Retinal pigment epithelial cell (primary cell): ENCODE results near the gene CA12.
"Not testable (repeated sequence)": the region's sequence is repeated elsewhere in the genome, so short reads cannot be mapped to it uniquely, and the experiment has no call there.

ENCODE experiments used
- DNase-seq: peaks from one replicate; pipeline ENCODE4 v3.0.0-alpha.2; 2010; ENCODE audit warnings: low read depth
- H3K4me3 ChIP-seq: 2 replicates; pipeline ENCODE4 v1.5.1; 2011; ENCODE audit warnings: mild to moderate bottlenecking, low read length, control low read depth, moderate library complexity
- TF ChIP-seq, protein P1 (sequence below): conservative IDR thresholded peaks from 2 replicates; pipeline ENCODE4 v1.5.1; 2011; ENCODE audit warnings: low read depth, low read length, control low read depth, inconsistent platforms

The CA12 gene

DNA sequence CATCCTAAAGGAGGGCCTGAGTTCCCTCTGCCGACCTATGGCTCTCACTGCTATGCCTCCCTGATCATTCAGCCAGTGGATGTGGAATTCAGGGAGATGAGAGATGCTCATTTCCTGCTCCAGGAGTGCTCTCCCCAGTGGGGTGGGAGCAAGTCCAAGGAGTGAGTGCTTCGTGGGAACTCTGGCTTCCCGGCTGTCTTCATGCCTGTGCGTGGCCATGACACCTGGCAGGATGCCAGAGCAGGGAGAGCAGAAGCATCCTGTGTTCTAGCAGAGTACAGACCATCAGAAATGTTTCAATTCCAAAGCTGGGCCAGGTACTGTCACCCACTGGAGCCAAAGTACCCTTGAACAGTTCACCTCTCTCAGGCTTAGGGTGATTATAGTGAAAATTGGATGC is 59.1 kb downstream of the CA12 start:
- TF ChIP-seq, protein P1, sequence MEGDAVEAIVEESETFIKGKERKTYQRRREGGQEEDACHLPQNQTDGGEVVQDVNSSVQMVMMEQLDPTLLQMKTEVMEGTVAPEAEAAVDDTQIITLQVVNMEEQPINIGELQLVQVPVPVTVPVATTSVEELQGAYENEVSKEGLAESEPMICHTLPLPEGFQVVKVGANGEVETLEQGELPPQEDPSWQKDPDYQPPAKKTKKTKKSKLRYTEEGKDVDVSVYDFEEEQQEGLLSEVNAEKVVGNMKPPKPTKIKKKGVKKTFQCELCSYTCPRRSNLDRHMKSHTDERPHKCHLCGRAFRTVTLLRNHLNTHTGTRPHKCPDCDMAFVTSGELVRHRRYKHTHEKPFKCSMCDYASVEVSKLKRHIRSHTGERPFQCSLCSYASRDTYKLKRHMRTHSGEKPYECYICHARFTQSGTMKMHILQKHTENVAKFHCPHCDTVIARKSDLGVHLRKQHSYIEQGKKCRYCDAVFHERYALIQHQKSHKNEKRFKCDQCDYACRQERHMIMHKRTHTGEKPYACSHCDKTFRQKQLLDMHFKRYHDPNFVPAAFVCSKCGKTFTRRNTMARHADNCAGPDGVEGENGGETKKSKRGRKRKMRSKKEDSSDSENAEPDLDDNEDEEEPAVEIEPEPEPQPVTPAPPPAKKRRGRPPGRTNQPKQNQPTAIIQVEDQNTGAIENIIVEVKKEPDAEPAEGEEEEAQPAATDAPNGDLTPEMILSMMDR, result no peak
- H3K4me3 ChIP-seq, result no peak overlapping the region
- DNase-seq, result no peak

DNA sequence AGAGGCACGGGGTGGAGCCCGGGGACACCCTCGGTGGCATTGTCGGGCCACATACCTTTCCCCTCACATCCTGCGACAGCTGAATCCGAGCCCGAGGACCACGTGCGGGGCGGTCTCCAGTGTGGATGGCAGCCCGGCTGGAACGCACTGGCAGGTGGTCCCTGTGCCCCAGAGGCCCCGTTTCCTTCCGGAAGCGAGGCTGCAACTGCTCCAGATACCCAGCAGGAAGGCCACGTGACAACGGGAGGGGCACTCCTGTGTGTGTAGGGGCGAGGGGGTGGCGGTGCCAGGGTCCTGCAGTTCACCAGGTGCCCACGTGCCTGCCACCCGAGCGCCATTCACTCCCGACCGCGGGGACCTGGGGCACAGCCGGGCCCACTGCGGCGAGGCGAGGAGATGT is 60.2 kb downstream of the CA12 start:
- H3K4me3 ChIP-seq, result no peak overlapping the region
- no peak for DNase-seq
- TF ChIP-seq, protein P1, result no peak

DNA sequence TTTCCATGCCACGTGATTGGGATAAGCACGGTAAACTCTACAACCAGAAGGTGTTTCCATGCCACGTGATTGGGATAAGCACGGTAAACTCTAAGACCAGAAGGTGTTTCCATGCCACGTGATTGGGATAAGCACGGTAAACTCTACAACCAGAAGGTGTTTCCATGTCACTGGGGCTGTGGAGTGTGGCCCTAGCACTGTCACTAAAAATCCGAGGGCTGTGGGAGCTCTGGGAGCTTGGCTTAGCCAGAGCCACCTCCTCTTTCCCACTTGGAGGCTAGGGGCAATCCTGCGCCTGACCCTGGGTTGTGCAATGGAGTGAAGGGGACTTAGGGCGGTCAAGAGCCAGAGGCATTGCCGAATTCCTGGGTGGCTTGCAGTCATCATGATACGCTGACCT is 60.7 kb downstream of the CA12 start:
- not testable (repeated sequence) for H3K4me3 ChIP-seq, DNase-seq

DNA sequence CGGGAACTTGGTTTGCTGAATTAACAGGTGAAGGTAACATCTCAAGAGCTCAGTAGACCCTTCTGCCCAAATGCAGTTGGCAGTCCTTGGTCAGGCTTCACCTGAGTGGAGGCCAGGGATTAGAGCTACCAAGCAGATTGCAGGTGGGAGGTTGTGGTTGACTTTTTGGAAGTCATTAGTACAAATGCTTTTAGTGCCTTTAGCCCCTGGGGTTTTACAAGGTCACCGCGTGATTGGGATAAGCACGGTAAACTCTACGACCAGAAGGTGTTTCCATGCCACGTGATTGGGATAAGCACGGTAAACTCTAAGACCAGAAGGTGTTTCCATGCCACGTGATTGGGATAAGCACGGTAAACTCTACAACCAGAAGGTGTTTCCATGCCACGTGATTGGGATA is 61.2 kb downstream of the CA12 start:
- not testable (repeated sequence) for DNase-seq, H3K4me3 ChIP-seq

DNA sequence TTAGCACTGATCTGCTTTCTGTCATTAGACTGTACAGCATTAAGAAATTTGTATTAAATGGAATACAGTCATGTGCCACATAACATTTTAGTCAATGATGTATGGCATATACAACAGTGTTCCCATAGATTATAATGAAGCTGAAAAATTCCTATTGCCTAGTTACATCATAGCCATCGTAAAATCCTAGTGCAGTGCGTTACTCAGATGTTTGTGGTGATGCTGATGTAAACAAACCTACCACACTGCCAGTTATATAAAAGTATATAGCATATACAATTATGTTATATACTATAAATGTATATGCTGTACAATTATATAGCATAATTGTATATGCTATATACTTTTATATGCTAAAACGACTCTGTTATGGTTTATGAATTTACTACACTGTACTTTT is 62.6 kb downstream of the CA12 start:
- TF ChIP-seq, protein P1, result no peak
- no peak for DNase-seq
- no peak overlapping the region for H3K4me3 ChIP-seq

DNA sequence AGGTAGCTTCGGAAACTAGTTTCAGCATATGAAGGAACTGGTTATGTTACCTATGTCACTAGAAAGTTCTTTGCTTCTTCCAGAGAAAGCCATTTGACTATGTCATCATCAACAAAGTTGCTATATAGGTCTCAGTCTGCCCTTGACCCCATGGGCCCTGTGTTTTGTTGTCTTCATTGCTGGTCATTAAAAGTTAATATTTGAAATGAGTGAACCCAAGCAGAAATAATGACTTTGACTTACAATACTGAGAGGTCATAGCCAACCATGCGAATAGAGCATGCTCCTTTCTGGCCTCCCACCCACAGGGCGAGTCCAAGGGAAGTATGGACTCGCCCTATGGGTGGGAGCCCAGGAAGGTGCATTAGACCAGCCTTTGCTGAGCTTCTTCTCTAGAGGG is 63.3 kb downstream of the CA12 start:
- DNase-seq, result no peak
- TF ChIP-seq, protein P1, result no peak
- H3K4me3 ChIP-seq, result no peak overlapping the region

DNA sequence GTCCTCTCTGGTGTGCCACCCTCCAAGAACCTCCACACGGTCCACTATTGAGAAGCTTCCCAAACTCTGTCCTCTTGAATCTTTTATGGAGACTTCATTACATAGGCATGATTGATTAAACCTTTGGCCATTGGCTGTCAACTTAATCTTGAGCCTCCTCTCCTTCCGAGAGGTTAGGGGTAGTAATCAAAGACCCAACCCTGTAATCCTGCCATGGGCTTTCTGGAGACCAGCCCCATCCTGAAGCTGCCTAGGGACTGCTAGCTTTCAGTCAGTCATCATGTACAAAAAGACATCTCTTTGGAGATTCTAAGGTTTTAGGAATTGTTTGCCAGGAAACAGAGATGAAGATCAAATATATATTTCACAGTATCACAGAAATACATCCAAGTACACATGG is 67.2 kb downstream of the CA12 start:
- TF ChIP-seq, protein P1, result no peak
- DNase-seq, result no peak

DNA sequence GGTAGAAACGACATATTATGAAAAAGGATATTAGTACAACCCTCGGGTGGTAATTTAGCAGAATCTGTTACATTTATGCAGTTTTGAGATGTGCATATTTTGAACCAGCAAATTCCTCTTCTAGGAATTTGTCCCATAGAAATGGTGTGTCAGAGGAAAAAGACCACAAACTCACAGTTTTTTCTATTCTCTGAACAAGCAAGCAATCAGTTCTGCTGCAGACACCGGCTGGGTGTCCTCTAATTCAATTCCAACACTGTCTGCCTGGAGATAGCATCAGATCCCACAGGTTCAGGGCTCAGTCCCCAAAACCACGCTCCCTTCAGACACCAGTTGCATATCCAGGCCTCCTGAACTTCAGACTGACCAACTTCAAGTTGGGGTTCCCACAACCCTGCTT is 67.8 kb downstream of the CA12 start:
- DNase-seq, result no peak
- H3K4me3 ChIP-seq, result no peak overlapping the region
- TF ChIP-seq, protein P1, result no peak

More for the DNA sequence above, 67.2 kb downstream of the CA12 start:
- H3K4me3 ChIP-seq, result no peak overlapping the region
